ENCODE measurements around the gene GNAI3.

The GNAI3 gene

GRCh38 chr1:109548321-109549267 lies at the start of gene GNAI3:
Gene GNAI3, plus strand, starts transcription at chr1:109548615. Its CDS starts 106 bp downstream, at chr1:109548721.
- peak; percentile 95 for DNase-seq

- no peak for DNase-seq
Observed at GRCh38 chr1:109499081-109499480, 49.3 kb upstream of the GNAI3 start.

- DNase-seq: peak; percentile 37
Observed at GRCh38 chr1:109499661-109500536, 48.5 kb upstream of the GNAI3 start.

GRCh38 chr1:109500941-109501381 lies 47.5 kb upstream of the GNAI3 start:
- no peak for DNase-seq

- DNase-seq: no peak
Observed at GRCh38 chr1:109501644-109502363, 46.6 kb upstream of the GNAI3 start.

- DNase-seq: no peak
Observed at GRCh38 chr1:109502364-109502851, 46.0 kb upstream of the GNAI3 start.

- no peak for DNase-seq
Observed at GRCh38 chr1:109503935-109504334, 44.5 kb upstream of the GNAI3 start.

GRCh38 chr1:109504974-109505373 lies 43.4 kb upstream of the GNAI3 start:
- no peak for DNase-seq

GRCh38 chr1:109508001-109508872 lies 40.2 kb upstream of the GNAI3 start:
- DNase-seq: no peak

GRCh38 chr1:109508873-109509175 lies 39.6 kb upstream of the GNAI3 start:
- no peak for DNase-seq

- peak; percentile 20 for DNase-seq
Observed at GRCh38 chr1:109509176-109510134, 39.0 kb upstream of the GNAI3 start, which contains the start of gene AMIGO1. Gene AMIGO1, minus strand, starts transcription at chr1:109509727. Its CDS starts 815 bp downstream, at chr1:109508912.

GRCh38 chr1:109513110-109513710 lies 35.2 kb upstream of the GNAI3 start:
- DNase-seq: no peak

- DNase-seq: no peak
Observed at GRCh38 chr1:109514846-109515245, 33.6 kb upstream of the GNAI3 start.

GRCh38 chr1:109516872-109517271 lies 31.5 kb upstream of the GNAI3 start:
- no peak for DNase-seq

GRCh38 chr1:109517337-109517736 lies 31.1 kb upstream of the GNAI3 start:
- no peak for DNase-seq

GRCh38 chr1:109521002-109521951 lies 27.1 kb upstream of the GNAI3 start:
- DNase-seq: no peak

GRCh38 chr1:109522026-109522425 lies 26.4 kb upstream of the GNAI3 start:
- no peak for DNase-seq

- DNase-seq: no peak
Observed at GRCh38 chr1:109523706-109524105, 24.7 kb upstream of the GNAI3 start.

Data from HCEC 1CT (cell line).